Colon (tissue), 2 donors: ENCODE results near the gene RARG.

Experiments used
- FAIRE-seq: peaks from 2 replicates; lab custom pipeline; 2012; peaks lifted over from hg19 to GRCh38; lab: Jason Lieb, UNC
- donor health status: control.
- donor health status: control.

Gene RARG

DNA sequence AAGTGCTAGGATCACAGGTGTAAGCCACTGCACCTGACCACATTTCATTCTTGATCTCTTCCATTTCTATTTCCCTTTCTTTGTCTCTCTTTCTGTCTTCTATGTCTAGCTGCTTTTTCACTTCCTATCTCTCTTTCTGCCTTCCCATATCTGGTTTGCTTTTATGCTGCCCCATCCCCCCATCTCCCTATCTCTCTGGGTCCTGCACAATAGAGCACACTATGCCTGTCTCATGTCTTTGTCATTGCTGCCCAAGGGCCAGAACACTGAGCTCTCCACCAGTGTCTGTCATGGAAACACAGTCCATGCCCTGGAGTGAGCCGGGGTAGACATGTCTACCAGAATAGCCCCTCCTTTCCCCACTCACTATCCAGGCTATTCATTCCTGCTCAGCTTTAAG, 12.3 kb upstream of the RARG start:
- FAIRE-seq: no peak

DNA sequence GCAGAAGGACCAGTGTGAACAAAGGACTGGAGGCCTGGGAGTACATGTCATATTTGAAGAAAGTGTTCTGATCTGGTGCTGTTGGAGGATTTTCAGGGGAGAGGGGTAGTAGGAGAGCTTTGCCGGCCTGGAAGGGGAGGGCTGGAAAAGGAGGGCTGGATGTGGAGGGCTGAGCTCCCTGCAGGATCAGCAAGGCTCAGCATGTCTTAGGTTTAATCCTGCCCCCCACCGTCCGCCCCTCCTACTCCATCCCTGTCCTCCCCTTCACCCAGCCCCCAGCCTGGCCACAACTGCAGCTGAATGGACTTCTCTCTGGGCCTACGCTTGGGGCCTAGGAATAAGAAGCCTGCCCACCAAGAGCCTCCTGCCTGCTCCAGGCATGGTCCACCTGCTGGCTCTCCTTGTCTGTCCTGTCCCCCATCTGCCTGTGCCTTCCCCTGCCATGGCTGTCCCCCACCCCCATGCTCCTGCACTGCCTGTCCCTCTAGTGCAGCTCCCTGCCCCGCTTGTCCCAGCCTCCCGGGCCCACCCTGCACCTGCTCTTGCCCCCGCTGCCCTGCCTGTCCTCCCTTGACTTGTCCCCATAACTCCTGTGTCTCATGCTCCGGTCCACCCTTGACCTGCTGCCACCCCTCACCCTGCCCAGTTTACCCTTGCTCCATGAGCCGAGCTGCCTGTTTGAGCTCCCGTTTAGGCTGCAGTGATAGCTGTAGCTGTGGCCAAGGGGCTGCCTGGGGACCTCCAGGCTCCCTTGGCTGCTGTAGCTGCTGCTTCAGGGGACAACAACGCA, 9.8 kb upstream of the RARG start:
- FAIRE-seq: no peak

DNA sequence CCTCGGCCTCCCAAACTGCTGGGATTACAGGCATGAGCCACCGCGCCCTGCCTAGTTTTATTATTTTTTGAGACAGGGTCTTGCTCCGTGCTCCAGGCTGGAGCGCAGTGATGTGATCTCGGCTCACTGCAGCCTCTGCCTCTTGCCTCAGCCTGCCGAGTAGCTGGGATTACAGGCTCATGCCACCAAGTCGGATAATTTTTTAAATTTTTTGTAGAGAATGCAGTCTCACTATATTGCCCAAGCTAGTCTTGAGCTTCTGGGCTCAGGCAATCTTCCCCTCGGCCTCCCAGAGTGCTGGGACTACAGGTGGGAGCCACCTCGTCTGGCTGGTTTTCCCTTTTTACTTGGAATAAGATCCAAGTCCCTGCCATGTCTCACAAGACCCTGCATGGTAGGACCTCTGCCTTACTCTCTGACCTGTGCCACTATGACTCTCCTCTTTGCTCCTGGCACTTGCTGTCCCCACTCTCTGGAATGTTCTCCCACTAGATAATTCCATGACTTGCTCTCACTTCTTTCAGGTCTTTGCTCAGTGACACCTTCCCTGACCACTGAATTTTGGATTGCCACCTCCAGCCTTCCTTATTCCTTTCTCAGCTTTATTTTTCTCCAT, 7.7 kb upstream of the RARG start:
- FAIRE-seq: no peak

DNA sequence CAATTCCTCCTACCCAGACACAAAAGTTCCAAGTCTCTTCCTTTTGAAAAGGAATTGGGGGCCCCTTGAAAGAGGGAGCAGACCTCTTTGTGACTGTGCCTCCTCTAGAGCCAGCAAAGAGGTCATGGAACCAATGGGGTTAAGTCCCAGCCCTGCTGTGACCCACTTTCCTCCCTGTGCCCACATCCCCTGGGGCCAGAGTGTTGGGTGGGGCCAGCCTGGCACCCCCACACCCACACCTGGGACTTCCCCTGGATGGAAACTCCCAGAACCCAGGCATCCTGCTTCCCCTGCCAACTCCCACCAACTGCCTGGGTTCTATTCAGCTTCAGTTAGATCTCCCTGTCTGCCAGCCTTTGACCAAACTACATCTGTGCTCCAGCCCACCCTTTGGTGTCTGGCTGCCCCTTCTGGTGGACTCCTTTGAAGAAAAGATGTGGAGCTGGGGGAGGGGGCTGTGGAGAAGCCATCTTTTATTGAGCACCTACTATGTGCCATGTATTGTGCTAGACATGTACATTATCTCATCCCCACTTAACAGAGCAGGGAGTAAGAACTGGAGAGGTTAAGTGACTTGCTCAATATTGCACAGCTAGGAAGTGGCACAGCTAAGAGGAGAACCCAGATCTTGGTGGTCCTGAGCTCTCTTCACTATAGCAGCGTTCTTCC, 4.6 kb upstream of the RARG start:
- FAIRE-seq: no peak

DNA sequence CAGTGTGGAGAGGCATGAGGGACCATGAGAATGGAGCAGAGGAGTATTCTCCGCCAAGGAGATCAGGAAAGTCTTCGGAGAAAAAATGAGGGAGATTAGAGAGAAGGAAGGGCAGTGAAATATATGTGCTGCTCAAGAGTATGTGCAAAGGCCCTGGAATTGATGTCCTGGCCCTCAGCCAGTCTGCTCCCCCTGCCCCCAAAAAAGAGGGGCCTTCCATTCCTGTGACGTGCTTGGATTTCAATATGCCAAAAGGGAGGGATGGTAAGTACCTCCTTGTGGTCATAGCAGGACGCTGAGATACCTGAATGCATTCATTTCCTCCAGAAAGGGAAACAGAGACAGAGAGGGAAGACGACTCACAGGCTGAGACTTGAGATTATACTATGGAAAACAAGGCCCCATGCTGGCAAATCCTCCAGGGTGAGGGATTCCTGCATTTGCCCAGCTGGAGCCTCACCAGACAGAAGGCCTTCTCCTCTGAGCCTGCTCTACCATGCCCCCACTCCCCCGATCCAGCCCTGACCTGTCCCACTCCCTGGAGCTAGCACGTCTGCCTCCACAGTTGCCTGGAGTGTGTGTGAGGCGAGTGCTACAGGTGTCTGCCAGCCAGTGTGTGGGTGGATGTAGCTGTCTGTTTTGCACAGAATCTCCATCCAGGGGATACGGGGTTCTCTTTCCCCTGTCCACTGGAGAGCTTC, 3.9 kb upstream of the RARG start:
- FAIRE-seq: no peak

DNA sequence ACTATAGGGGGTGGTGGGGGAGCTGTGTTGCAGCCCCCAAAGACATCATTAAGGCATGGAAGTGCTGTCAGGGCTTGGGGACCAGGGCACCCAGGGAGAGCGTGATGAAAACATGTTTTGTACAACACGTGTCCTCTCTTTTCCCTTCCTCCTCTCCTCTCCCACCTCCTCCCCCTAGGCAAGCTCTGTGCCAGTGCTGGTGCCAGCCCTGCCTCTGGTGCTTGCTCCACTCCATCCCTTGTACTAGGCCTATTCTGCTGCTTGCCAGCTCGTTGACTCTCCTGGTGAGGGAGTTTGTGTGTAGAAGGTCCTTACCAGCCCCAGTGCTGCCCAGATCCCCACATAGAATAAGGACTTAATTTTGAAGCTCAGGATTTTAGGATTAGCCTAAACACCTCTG, 3.2 kb upstream of the RARG start:
- no peak for FAIRE-seq

DNA sequence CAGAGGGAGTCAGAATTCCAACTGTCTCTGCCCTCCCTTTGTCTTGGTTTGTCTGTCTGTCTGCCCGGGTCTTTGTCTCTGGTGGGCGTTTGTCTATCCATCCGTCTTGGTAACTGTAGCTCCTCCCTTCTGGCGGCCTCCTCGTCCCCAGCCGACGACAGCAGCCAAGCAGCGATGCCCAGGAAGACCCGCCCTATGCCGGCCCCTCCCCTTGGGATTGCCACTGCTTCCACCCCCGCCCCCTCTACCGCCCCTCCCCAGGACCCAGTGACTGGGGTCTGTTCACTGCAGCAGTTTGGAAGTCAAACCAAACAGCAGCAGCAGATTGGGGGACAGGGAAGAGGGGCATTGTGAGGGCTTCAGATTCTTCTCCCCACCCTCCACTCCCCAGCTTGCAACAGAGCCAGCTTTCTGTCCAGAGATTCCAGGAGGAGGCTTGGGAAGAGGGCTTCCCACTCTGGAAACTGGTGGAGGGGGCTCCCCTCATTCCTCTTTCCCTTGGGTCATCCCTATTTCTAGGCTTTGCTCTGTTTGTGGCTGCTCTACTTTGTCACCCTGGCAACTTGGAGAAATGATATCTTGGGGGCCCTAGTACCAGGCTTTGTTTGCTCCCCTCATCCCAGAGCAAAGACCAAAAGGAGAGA, 2.4 kb upstream of the RARG start:
- FAIRE-seq: no peak

DNA sequence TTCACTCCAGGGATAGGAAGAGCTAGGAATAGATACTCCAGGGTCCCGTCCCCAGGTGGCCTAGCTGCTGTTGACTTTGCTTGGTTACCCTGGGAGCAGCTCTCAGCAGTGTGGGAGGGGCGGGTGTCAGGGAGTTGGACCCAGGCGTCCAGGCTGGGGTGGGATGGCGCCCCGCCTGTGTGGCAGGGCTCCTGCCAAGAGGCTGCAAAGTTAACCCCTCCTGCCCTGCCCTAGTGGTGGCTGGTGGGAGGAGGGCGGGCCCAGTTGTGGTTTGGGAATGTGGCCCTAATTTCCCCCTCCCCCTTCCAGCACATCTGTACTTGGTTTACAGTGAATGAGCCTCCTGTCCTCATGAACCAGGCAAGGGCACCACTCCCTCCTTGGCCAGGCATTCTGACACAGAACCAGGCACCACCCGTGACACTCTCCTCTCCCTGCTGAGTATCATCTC, 1.7 kb upstream of the RARG start:
- FAIRE-seq: no peak

DNA sequence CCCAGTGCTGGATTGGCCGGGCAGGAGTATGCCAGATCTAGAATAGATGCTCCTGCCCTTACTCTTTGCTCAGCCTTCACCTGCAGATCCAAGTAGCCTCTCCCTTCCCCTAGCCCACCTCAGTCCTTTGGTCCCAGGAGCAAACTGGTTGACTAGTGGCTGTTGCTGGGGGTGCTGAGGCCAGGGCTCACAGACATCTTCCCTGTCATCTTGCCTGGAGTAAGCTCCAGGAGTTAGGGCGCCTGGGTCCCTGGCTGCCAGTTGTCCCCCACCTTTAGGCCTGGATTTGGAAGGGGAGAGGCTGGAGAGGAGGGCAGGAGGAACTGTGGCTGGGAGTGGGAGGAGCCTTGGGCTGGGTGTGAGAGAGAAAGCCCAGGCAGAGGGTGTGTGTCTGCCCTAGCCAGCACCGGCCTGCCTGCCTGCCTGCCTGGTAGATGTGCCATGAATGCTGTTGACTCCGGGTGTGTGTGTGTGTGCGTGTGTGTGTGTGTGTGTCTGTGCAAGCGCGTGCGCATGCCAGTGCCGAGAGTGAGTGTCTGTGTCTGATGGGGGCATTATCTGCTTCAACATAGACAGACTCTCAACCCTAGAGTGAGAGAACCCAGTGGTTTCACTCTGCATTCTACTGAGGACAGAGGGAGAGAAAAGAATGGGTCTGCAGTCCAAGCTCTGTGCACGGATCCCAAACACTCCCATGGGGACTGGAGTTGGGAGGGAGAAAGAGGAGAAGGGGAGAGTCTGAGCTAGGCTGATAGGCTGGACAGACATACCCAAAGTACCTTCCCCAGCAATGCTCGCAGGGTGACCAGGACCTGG, 845 bp upstream of the RARG start:
- no peak for FAIRE-seq

DNA sequence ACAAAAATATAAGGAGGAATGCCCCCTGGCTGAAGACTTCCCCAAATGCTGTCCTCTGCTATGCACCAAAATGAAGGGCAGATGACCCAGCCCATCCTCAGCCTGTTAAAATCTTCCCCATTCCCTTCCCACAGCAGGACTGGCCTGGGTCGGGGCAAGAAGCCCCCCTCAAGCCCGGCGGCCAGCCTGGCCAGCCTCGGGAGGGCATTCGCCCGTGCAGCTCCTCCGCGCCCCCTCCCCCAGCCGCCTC, 413 bp downstream of the RARG start:
- no peak for FAIRE-seq

DNA sequence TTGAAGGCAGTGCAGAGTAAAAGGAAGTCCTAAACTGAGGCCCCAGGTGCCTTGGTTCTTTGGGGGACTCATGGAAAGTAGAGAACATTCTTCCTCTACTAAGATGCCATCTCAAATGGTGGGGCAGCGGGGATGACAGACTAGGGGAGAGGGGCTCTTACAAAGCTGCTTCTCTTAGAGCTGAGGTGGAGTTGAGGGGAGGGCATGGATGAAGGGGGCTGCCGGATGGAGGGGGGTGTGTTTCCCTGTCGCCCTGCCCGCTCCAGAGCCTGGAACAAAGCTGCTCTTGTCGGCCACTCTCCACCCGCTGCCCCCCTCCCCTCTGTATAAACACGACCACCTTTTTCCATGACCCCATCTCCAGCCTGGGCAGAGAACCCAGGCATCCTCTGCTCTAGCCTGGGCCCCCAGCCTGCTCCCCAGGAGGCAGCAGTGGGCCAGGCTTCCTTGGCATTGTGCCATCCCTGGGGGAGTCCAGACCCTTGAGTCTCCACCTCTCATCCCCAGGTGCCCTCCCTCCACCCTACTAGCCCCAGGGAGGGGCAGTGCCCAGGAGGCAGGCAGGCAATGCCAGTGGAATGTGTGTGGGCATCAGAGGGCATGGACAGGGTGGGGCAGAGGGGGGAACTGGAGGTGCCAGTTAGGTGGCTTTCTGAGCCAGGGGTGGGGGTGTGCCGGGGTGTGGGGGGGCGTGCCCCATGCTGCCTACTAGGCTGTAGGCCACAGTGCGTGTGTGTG, 1.7 kb downstream of the RARG start:
- FAIRE-seq: no peak

DNA sequence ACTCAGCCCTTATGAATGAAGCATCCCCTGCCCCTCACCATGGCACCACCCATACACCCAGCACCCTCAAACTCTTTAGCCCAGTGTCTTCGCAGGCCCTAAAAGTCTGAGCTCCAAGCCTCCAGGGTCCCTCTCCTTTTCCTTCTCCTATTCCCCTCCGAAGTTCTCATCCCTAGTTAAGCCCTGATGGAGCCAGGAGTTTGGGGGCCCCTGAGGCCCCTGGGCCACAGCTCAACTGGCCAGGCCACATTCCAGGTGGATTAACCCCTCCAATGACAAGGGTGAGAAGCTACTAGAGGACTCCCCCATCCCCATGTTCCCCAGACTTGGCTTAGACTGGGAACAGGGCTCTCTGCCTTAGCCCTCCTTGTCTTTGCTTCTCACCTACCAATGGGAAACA, 2.6 kb downstream of the RARG start:
- no peak for FAIRE-seq

DNA sequence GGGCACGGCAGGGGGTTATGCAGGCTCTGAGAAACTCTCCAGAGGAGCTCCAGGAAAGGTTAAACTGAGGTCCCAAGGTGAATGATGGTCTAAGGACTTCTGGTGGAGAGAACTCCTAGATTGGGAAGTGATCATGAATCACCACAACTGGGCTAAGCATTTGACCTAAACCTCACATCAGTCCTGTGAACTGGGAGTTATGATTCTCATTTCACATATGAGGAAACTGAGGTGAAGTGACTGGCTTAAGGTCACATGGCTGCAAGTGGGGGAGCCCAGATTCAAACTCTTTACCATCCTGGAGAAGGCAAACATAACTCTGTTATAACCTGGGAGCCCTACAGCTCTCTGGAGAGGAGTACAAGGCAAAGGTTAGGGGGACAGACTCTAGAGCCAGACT, 4.2 kb downstream of the RARG start:
- FAIRE-seq: no peak

DNA sequence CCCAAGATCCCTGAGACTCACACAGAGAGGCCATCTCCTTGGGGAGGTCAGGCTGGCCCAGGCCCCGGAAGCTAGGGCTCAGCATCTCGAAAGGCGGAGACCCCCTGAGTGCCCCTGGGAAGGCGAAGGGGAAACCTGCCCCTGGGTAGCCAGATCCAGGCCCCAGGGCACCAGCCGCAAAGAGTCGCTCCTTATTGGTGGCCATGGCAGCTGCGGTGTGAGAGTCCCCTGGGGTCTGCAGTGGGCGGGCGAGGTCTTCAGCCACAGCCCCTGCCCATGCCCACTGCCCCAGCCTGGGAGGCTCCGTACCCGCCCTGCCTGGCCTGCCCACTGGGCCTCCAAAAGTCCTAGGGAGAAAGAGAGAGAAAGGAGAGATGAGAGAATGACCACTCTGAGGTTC, 4.7 kb downstream of the RARG start:
- no peak for FAIRE-seq

DNA sequence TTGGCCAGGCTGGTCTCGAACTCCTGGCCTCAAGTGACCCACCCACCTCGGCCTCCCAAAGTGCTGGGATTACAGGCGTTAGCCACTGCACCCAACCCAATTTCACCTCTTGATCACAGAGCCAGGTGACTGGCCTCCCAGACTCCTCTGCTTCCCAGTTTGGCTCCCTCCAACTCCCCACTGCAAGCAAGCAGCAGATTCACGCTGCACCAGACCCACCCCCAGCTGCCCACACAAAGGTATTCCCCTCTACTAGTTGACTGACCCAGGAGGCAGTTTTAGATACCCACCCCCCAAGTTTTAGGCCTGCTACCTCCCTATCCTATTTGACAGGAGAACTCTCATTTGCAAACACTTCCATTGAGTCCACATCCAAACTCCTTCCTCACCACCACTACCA, 5.2 kb downstream of the RARG start:
- FAIRE-seq: no peak

DNA sequence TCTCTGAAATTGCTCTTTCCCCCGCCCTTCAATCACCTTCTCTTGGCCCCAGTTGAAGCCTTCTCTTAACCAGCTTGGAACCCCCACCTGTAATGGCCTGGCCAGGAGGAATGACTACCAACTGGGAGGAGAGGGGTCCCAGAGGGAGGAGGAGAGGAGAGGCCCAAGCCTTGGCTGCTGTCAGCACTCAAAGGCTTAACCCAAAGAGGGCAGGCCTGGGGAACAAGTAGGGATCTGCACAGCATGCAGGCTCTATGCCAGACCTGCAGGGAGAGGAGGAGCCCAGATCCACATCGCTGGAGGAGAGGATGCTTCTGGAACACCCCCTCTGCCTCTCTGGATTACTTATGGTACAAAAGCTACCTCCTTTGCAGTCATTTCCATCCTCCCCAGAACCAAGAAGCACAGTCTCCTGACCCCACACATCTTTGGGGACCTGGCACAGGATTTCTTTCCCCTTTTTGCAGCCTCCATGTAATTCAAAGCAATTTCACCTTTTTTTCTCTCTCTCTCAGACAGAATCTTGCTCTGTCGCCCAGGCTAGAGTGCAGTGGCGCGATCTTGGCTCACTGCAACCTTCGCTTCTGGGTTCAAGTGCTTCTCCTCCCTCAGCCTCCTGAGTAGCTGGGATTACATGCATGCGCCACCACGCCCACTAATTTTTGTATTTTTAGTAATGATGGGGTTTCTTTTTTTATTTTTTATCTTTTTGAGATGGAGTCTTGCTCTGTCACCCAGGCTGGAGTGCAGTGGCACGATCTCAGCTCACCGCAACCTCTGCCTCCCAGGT, 6.2 kb downstream of the RARG start:
- FAIRE-seq: no peak

DNA sequence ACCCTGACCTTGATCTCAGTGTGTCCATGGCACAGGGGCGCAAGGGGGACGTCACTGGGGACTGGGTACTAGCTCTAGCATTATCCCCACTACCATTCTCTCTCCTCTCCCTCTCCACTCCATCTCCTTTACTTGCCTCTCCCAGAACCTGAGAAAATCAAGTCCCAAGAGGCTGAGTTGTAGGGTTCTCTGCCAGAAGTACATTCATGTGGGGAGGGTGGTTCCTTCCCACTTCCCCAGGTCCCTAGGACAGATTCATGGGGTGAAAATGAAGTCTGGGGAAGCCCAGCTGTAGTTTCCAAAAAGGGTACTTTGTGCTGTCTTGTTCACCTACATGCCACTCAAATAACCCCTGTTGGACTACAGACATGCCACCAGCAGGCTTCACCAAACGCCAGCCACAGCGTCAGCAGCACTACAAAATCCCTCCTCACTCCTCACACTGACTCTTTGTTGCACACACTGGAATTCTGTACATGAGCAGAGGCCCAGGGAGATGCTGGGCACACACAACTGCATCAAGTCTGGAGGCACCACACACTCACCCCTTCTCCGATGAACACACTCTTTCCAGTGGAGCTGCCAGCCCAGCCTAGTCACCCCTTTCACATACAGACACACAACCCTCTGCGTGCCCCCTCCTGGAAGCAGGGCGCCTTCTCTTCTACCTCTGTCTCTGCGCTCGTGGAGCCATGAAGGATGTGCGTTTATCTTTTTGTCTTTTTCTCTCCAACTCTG, 6.9 kb downstream of the RARG start:
- FAIRE-seq: no peak

DNA sequence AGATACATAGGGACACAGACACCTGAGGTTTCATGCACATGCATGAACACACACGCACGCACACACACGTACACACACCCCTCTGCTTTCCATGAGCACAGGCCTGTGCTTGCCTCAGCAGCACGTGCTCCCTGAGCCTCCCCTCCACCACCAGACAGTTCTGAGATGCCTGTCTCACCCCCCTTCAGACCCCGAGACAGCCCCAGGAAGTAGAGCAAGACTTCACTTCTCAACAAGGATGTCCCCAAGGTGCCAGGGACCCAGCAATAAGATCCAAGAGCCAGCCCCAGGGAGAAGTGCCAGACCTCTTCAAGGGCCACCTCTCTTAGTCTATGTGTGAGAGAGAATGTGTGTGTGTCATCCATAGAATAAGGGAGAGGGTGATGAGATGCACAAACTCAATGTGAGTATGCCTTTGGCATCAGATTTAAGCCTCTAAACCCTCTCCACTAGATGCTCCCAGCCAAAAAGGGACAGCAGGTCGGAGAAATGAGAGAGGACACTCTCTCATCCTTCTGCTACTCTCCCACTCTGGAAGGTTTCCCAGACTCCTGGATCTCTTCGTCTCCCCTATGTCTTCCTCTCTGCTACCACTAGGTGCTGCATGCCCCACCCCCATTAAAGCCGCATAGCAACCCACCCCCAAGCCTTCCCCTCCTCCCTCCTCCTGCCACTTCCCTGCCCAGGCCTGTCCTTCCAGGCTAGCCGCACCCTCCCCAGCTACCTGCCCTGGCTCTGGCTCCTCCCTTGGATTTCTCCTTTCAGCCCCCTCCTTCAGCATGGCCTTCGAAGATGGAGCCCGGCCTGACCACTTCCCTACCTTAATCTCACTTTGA, 7.7 kb downstream of the RARG start:
- FAIRE-seq: no peak
